NCI-H1417 treated with DMSO at 0.1 percent for 48 hours (cell line): Measurements from ENCODE around the gene FHAD1.
"Not testable (repeated sequence)": the region's sequence is repeated elsewhere in the genome, so short reads cannot be mapped to it uniquely, and the experiment has no call there.

ENCODE experiments used
- DNase-seq: peaks from one replicate; lab custom pipeline; 2025; lab: John Stamatoyannopoulos, UW

Gene FHAD1

GRCh38 chr1:15305468-15305770 lies 58.4 kb downstream of the FHAD1 start:
- DNase-seq, result no peak

- DNase-seq, result not testable (repeated sequence)
Observed at GRCh38 chr1:15306352-15306751, 59.3 kb downstream of the FHAD1 start.

- DNase-seq, result no peak
Observed at GRCh38 chr1:15308135-15308534, 61.1 kb downstream of the FHAD1 start.

- no peak for DNase-seq
Observed at GRCh38 chr1:15308621-15309027, 61.6 kb downstream of the FHAD1 start.

GRCh38 chr1:15309687-15310086 lies 62.7 kb downstream of the FHAD1 start:
- DNase-seq, result no peak

- no peak for DNase-seq
Observed at GRCh38 chr1:15310544-15310943, 63.5 kb downstream of the FHAD1 start.

GRCh38 chr1:15311122-15311822 lies 64.2 kb downstream of the FHAD1 start:
- no peak for DNase-seq

- no peak for DNase-seq
Observed at GRCh38 chr1:15311880-15312279, 64.9 kb downstream of the FHAD1 start.

- DNase-seq, result no peak
Observed at GRCh38 chr1:15312626-15313411, 65.8 kb downstream of the FHAD1 start.

- DNase-seq, result no peak
Observed at GRCh38 chr1:15314328-15315281, 67.6 kb downstream of the FHAD1 start.

- no peak for DNase-seq
Observed at GRCh38 chr1:15315815-15316214, 68.8 kb downstream of the FHAD1 start.

GRCh38 chr1:15316510-15316909 lies 69.5 kb downstream of the FHAD1 start:
- no peak for DNase-seq

- no peak for DNase-seq
Observed at GRCh38 chr1:15320267-15320666, 73.2 kb downstream of the FHAD1 start.

GRCh38 chr1:15321601-15322000 lies 74.6 kb downstream of the FHAD1 start:
- DNase-seq, result no peak

GRCh38 chr1:15322648-15323350 lies 75.8 kb downstream of the FHAD1 start:
- DNase-seq, result no peak

GRCh38 chr1:15323351-15323988 lies 76.4 kb downstream of the FHAD1 start:
- no peak for DNase-seq

GRCh38 chr1:15323989-15324868 lies 77.2 kb downstream of the FHAD1 start:
- DNase-seq, result no peak

- DNase-seq, result no peak
Observed at GRCh38 chr1:15324869-15325335, 77.9 kb downstream of the FHAD1 start.

GRCh38 chr1:15325375-15326085 lies 78.5 kb downstream of the FHAD1 start:
- no peak for DNase-seq
